Natural killer cell (primary cell): Measurements from ENCODE around the gene SLC24A3. TPM values are rescaled to one million over a fixed set of nuclear protein-coding genes. Genes with fewer than 3 reads are reported as not detected.

Experiments
- ATAC-seq, 3 donors: fragments of 150-1000 bp in 2 of 3; fragments of 200-7000 bp in 1 of 3; cut with Tn5 transposase; 1 replicate in 1 of 3; 2 replicates in 2 of 3; pipeline ENCODE4 v1.10.0; 2021; ENCODE audit warnings: mild to moderate bottlenecking in 2 of 3, moderate library complexity in 2 of 3
- DNase-seq, 2 donors: peaks; one replicate each; pipeline versions ENCODE4 v3.0.0 to v3.0.0-alpha.2; 2013 to 2021; ENCODE audit warnings: mixed read lengths in 1 of 2
- H3K27ac ChIP-seq: one replicate; pipeline ENCODE4 v1.5.1; 2013; ENCODE audit warnings: mild to moderate bottlenecking, low read length
- H3K27me3 ChIP-seq: one replicate; pipeline ENCODE4 v1.6.1; 2013; ENCODE audit warnings: low read length; ENCODE audit not compliant: control insufficient read depth, insufficient read depth
- H3K36me3 ChIP-seq: one replicate; pipeline ENCODE4 v1.6.1; 2013; ENCODE audit warnings: low read length; ENCODE audit not compliant: control insufficient read depth, insufficient read depth
- H3K4me1 ChIP-seq: one replicate; pipeline ENCODE4 v1.6.1; 2013; ENCODE audit warnings: low read length; ENCODE audit not compliant: control insufficient read depth, insufficient read depth
- H3K4me3 ChIP-seq: one replicate; pipeline ENCODE4 v1.5.1; 2013; ENCODE audit warnings: low read length
- H3K9me3 ChIP-seq: one replicate; pipeline ENCODE4 v1.6.1; 2013; ENCODE audit warnings: low read length; ENCODE audit not compliant: control insufficient read depth, insufficient read depth
- H3K27ac Mint-ChIP-seq, 2 donors: one replicate each; pipeline ENCODE4 v1.8.0; 2022; ENCODE audit warnings: mild to moderate bottlenecking in 2 of 2, mixed read lengths in 2 of 2, moderate library complexity in 1 of 2
- H3K27me3 Mint-ChIP-seq, 2 donors: one replicate each; pipeline ENCODE4 v1.8.0; 2022; ENCODE audit warnings: low read depth in 2 of 2, mixed read lengths in 2 of 2
- H3K36me3 Mint-ChIP-seq: one replicate; pipeline ENCODE4 v1.8.0; 2022; ENCODE audit warnings: mixed read lengths
- H3K4me1 Mint-ChIP-seq, 2 donors: one replicate each; pipeline ENCODE4 v1.8.0; 2022; ENCODE audit warnings: mixed read lengths in 2 of 2
- H3K4me3 Mint-ChIP-seq: one replicate; pipeline ENCODE4 v1.8.0; 2022; ENCODE audit warnings: mild to moderate bottlenecking, moderate library complexity, mixed read lengths
- H3K9me3 Mint-ChIP-seq, 2 donors: one replicate each; pipeline ENCODE4 v1.8.0; 2022; ENCODE audit warnings: mixed read lengths in 2 of 2
- CTCF ChIP-seq: fragments of 200-600 bp; IDR thresholded peaks from one replicate; pipeline ENCODE4 v1.8.0; 2022; ENCODE audit warnings: antibody characterized with exemption
- WGBS: methylation state at CpG from one replicate; pipeline ENCODE4 v1.1.7; 2013; ENCODE audit warnings: missing lambda C conversion rate; ENCODE audit not compliant: insufficient coverage; 5-methylcytosine and 5-hydroxymethylcytosine counted together
- intact Hi-C: fragments of 100-400 bp; cut with micrococcal nuclease; formaldehyde crosslinking; loops from one replicate; pipeline ENCODE4 v1.14.2; 2022
- total RNA-seq, 4 donors: library from RNA; stranded (reverse); fragments of 120-200 nt in 1 of 4; gene quantifications; one replicate each; pipeline versions ENCODE4 v1.2.3 to v1.2.4, GENCODE V29; 2013 to 2022

SLC24A3 gene
- total RNA-seq, 3 donors from 2014 or later (not counting 1 experiment from before 2014, with no cell fraction given), result 0.09 to 5.5 (median 0.99) TPM

GRCh38 chr20:19374216-19374615, 161.8 kb downstream of the SLC24A3 start:
- Mint-ChIP-seq H3K4me3 (no peak overlapping the region), H3K36me3 (no peaks in the 10 kb centered on the region), H3K27ac (no peak overlapping the region), H3K4me1 (no peaks in the 10 kb centered on the region), H3K27me3 (peaks cover 10 to 14% of the 10 kb centered on the region in 2 donors), H3K9me3 (no peaks in the 10 kb centered on the region)
- DNase-seq (no peak), ATAC-seq (no peak)
- H3K4me3 ChIP-seq, result no peak overlapping the region
- no peak overlapping the region for H3K27ac ChIP-seq
- no peaks in the 10 kb centered on the region for H3K27me3 ChIP-seq
- no peaks in the 10 kb centered on the region for H3K36me3 ChIP-seq
- H3K9me3 ChIP-seq, result no peaks in the 10 kb centered on the region
- intact Hi-C loops, result no loop called here
- WGBS, result 90% methylated on average over 3 of the region's 3 CpGs
- TF ChIP-seq CTCF, result no peak
- no peaks in the 10 kb centered on the region for H3K4me1 ChIP-seq

GRCh38 chr20:19375395-19375794, 163.0 kb downstream of the SLC24A3 start:
- Histone ChIP-seq H3K36me3 (no peaks in the 10 kb centered on the region), H3K4me3 (no peak overlapping the region), H3K27me3 (no peaks in the 10 kb centered on the region), H3K9me3 (no peaks in the 10 kb centered on the region), H3K4me1 (no peaks in the 10 kb centered on the region), H3K27ac (no peak overlapping the region)
- intact Hi-C loops, result no loop called here
- no peak overlapping the region for H3K27ac Mint-ChIP-seq
- 22% methylated on average over 6 of the region's 6 CpGs for WGBS
- no peak for ATAC-seq
- DNase-seq, result no peak
- no peaks in the 10 kb centered on the region for H3K9me3 Mint-ChIP-seq
- no peaks in the 10 kb centered on the region for H3K4me1 Mint-ChIP-seq
- H3K4me3 Mint-ChIP-seq, result no peak overlapping the region
- H3K27me3 Mint-ChIP-seq, result peaks cover 10 to 14% of the 10 kb centered on the region in 2 donors
- no peak for TF ChIP-seq CTCF
- no peaks in the 10 kb centered on the region for H3K36me3 Mint-ChIP-seq

- Mint-ChIP-seq H3K4me1 (no peaks in the 10 kb centered on the region), H3K36me3 (no peaks in the 10 kb centered on the region), H3K27me3 (peaks cover 10 to 14% of the 10 kb centered on the region in 2 donors), H3K4me3 (no peak overlapping the region), H3K27ac (no peak overlapping the region), H3K9me3 (no peaks in the 10 kb centered on the region)
- H3K4me3 ChIP-seq, result no peak overlapping the region
- DNase-seq, result no peak
- intact Hi-C loops, result no loop called here
- H3K9me3 ChIP-seq, result no peaks in the 10 kb centered on the region
- no peaks in the 10 kb centered on the region for H3K4me1 ChIP-seq
- TF ChIP-seq CTCF, result no peak
- 38% methylated on average over 2 of the region's 2 CpGs for WGBS
- ATAC-seq, result no peak
- no peak overlapping the region for H3K27ac ChIP-seq
- H3K27me3 ChIP-seq, result no peaks in the 10 kb centered on the region
- H3K36me3 ChIP-seq, result no peaks in the 10 kb centered on the region
Observed at GRCh38 chr20:19375801-19376200, 163.4 kb downstream of the SLC24A3 start.

- H3K9me3 Mint-ChIP-seq, result no peaks in the 10 kb centered on the region
- no peak for TF ChIP-seq CTCF
- H3K27me3 Mint-ChIP-seq, result peaks cover 13 to 14% of the 10 kb centered on the region in 2 donors
- Histone ChIP-seq H3K4me1 (no peaks in the 10 kb centered on the region), H3K36me3 (no peaks in the 10 kb centered on the region), H3K27ac (no peak overlapping the region), H3K4me3 (no peak overlapping the region), H3K27me3 (no peaks in the 10 kb centered on the region), H3K9me3 (no peaks in the 10 kb centered on the region)
- intact Hi-C loops, result no loop called here
- no peaks in the 10 kb centered on the region for H3K4me1 Mint-ChIP-seq
- H3K27ac Mint-ChIP-seq, result no peak overlapping the region
- H3K4me3 Mint-ChIP-seq, result no peak overlapping the region
- no peaks in the 10 kb centered on the region for H3K36me3 Mint-ChIP-seq
- ATAC-seq, result no peak
- no peak for DNase-seq
- WGBS, result 88% methylated on average over 17 of the region's 17 CpGs
Observed at GRCh38 chr20:19376451-19377229, 164.2 kb downstream of the SLC24A3 start.
